HuH-7.5 (cell line): Measurements from ENCODE around the gene IL1RAPL1.
"Not testable (repeated sequence)": the region's sequence is repeated elsewhere in the genome, so short reads cannot be mapped to it uniquely, and the experiment has no call there.

Experiments
- DNase-seq: peaks from one replicate; pipeline ENCODE4 v3.0.0; 2011; ENCODE audit warnings: low spot score

IL1RAPL1 gene

DNA sequence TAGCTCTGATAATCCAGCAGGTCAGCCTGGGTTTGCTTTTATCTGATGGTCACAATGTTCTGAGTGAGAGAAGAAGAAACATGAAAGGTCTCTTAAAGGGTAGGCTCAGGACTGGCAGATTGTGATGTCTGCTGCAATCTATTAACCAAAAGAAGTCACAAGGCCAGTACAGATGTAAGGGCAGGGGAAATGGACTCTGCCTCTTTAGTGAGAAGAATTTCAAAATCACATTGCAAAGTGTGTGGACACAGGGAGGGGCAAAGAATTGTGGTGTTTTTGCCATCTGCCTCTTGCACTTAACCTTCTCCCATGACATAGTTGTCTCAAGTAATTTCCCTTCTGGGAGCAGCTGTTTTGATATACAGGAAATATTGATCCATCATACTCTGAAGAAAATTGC, 40.9 kb downstream of the IL1RAPL1 start:
- DNase-seq = no peak

DNA sequence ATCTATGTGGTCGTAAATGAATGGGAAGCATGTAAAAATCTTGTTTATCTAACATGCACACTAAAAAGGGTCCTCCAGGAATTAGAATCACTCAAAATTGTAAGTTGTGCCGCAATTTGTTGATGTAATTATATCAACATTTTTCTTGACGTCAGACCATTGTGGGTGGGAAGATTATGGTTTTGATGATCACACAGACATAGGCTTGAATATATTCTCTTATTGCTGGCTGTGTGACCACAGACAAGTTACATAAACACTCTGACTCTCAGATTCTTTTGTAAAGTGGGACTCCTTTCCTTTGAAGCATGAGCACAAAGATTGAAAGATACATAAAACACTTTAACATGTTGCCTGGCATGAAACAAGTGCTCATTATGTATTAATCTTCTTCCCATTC, 51.5 kb downstream of the IL1RAPL1 start:
- no peak for DNase-seq

DNA sequence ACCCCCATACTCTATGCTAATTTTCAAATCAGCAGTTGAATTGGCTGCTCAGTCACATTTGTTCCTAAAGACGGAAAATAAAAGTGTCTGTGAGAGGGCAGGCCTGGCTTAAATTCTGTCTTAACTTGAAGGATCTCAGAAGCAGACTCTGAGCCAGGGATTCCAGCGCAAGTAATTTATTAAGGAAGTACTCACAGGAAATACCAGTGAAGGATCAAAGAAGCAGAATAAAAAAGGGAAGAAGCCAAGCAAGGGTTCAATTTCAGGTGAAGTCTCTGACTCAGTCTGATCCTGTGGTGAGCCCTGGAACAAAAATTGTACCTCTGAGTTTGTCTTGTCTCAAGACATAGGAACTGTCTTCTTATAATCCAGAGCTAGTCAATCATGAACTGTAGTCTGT, 52.2 kb downstream of the IL1RAPL1 start:
- no peak for DNase-seq

DNA sequence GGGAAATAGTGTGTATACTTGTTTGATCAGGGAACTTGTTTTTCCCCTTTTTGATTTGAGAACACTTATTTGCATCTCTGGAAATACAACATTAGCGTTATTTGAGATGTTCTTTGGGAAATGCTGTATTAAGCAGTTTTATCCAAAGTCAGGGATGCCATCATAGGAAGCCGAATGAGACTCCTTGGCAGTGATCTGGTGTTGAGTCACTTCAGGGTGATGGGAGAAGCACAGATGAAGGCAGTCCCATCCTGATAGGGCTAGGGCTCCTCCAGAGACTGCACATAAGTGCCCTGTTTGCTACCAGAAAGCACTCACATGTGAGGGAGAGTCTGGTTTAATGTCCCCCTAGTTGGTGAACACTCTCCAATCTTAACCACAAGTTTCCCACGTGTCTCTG, 62.3 kb downstream of the IL1RAPL1 start:
- no peak for DNase-seq

DNA sequence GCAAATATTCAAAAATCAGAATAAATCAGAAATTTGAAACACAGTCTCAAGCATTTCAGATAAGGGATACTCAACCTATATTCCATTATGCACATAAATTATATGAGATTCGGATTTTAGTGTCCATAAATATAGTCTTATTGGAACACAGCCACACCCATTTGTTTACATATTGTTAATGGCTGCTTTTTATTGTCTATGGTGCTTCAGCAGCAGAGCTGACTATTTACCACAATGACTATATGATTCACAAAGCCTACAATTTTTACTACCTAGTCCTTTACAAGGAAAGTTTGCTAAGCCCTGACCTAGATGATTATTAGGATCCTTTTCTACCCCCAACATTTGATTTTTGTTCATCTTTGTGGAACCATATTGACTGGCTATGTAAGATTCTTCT, 63.9 kb downstream of the IL1RAPL1 start:
- DNase-seq = no peak

DNA sequence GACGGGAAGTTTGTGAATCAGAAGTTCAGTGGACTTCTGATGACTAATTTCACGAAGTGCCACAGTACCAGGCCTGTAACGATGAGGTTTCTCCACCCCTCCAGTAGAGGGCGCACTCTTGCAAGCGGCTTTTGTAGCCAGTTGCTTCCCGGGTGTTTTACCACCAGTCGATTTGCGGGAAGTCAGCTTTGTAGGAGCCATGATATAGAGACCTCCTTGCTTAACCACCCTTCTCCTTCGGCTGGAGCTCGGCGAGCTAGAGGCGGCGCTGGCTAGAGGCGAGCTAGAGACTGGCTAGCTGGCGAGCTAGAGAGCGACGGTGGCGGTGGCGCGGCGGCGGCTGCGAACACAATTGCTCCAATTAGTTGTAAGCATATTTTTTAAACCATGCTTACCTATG, 72.0 kb downstream of the IL1RAPL1 start:
- DNase-seq = no peak

DNA sequence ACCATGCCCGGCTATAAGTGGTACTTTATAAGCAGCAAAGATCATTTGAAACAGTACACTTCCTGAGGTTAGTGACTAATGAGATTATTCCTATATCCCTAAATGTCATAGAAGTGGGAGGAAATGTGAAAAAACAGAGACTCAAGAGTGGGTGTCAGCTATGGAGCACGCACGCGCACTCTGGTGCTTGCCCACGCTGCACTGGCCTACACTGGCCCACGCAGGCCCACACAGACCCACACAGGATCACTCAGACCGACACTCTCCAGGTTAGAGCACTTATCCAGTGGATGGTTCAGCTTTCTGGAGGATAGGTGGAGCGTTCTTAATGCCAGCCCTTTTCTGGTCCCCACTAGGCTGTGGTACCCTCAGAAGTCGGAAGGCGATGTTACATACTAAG, 78.5 kb downstream of the IL1RAPL1 start:
- no peak for DNase-seq

DNA sequence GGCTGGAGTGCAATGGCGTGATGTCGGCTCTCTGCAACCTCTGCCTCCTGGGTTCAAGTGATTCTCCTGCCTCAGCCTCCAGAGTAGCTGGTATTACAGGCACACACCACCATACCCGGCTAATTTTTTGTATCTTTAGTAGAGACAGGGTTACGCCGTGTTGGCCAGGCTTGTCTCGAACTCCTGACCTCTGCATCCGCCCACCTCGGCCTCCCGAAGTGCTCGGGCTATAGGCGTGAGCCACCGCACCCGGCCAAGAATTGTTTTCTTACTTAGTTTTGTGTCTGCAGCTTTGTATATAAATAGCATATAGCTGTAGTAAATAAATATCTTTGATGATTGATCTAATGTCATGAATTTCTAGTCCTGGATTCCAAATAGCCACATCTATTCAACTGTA, 81.1 kb downstream of the IL1RAPL1 start:
- no peak for DNase-seq

DNA sequence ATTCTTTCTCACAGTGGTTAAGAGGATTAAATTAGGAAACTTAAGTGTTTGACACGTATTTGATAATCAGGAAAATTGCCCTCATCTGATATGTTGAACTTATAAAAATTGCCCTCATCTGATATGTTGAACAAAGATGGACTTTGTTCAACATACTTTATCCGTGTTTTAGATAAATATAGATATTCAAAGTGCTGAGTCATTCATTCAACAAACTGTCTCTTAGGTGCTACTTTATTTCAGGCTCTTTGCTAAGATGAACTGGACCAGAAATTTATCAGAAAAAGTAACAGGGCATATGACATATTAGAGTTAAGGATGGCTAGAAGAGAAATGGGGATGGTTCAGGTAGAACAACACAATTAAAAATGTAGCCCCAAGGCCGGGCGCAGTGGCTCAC, 81.7 kb downstream of the IL1RAPL1 start:
- DNase-seq = no peak

DNA sequence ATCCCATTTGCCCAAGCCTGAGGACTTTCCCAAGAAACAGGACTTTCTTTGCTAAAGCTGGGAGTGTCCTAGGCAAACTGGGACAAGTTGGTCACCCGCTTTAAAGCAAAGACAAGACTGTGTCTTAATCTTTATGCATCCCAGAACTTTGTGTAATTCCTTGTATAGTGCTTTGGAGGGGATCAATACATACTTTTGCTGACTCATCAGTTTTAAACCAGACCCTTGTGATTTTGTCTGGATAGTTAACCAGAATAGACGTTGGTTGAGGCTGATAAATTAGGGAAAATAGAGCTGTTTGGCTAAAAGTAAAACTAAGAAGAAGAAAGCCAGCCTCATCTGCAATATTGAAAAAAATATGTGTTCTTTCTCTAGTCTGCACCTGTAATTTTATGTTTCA, 82.8 kb downstream of the IL1RAPL1 start:
- no peak for DNase-seq

DNA sequence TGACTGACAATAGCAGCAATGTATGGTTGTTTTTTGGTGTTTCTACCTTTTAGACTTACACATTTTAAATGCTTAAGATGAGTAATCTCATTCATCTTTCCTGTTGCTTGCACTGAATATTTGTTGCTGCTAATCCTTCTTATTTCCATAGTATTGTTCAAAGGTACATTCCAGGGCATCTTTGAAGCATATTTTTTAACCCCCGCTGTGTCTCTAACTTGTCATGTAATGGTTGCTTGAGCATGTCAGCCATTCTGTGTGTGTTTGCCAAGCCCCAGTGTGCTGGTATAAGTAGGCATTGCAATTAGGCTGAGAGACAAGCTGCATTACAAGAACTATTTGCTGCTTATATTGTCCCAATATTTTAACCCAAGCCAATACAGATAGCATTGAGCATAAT, 87.9 kb downstream of the IL1RAPL1 start:
- no peak for DNase-seq

DNA sequence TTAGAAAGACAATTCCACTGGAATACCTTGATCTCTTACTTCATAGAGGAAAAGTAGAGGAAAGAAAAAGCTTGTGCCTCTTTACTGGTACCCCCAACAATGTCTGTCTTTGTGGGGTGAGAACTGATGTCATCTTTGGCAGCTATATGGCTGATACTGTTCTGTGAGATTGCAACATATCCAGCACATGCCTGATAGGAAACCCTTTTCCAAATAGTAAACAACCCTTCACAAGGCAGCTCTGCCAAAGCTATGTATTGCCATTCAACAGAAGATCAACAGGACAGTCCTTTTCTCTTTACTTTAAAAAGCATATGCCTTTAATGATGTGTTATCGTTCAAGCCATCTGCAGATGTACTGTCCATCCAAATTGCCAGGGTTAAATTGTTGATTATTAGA, 105.9 kb downstream of the IL1RAPL1 start:
- no peak for DNase-seq

DNA sequence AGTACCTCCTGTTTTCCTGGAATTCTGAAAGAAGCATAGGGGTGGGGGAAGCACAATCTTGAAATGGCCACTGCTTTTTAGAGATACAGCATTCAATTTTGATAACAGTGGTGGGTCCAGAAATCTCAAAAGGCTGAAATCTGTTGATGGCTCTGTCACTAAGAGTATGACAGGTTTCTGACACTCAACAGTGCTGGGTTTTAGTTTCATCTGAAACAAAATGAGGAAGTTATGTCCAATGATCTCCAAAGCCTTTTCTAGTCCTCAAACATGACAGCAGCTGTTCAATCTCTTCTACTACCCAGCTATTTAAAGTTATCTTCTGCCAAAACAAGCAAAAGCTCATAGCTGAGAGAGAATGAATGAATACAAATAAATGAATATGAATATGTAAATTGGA, 110.5 kb downstream of the IL1RAPL1 start:
- no peak for DNase-seq

DNA sequence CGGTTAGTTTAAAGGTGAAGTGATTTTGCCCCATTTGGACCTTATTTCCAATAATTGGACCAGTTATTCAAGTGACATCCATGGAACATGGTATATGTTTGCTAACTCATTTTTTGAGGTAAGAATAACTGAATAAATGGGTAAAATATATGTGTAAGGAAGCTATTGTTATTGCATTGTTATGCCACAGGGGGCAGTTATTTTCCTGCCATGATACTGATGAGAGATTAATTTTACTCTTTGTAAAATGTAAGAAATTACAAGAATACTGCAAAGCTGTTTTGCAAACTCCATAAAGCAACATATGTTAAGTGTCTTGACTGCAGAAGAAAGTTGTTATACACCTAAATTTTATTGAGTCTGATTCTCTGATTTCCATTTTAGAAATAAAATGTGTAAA, 114.0 kb downstream of the IL1RAPL1 start:
- no peak for DNase-seq

DNA sequence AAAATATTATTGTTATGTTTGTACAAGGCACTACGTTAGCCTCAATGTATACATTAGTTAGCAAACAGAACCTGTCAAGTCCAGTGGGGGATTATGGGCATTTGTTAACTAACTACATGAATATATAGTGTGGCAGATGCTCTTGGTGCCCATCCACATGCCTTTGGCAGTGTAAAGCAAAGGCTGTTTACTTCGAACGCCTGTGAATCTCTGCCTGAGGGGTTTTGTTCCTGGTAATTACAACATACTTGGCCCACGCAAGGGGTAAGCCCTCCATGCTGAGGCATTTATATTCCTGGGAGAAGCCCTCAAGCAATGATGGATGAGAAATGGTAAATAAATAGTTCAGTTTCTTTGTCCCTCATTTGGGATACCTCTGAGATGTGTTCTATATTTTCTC, 119.7 kb downstream of the IL1RAPL1 start:
- DNase-seq = no peak

DNA sequence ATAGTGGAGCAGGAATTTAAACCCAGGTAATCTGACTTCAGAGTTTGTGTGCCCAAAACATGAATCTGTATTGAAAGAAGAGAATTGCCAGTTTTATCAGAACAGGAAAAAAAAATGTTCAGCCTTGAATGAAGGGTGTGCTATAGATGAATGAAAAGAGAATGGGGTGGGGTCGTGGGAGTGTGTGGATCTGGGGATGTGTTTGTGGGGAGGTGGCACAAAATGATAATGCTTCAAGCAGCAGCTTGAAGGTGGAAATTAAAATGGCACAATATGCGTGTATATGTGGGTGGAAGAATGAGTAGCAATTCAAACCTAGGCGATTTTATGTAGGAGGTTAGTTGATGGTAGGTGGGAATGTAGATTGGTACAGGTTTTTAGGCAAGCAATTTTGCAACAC, 122.2 kb downstream of the IL1RAPL1 start:
- no peak for DNase-seq

DNA sequence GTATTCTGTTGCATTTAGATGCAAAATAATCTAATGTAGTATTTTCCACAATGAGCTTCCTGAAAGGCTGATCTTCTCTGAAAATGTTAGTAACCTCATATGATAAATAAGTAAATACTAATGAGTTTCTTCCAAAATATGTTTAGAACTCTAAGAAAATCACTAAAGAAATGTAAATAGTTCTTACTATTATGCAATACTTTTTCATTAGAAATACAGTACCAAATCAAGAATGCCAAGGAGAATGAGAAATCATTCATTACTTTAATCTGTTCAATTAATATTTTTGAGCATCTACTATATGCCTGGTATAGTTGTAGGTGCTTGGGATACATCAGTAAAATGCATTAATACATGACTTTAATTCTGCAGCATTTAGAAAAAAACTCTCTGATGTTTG, 130.6 kb downstream of the IL1RAPL1 start:
- no peak for DNase-seq

DNA sequence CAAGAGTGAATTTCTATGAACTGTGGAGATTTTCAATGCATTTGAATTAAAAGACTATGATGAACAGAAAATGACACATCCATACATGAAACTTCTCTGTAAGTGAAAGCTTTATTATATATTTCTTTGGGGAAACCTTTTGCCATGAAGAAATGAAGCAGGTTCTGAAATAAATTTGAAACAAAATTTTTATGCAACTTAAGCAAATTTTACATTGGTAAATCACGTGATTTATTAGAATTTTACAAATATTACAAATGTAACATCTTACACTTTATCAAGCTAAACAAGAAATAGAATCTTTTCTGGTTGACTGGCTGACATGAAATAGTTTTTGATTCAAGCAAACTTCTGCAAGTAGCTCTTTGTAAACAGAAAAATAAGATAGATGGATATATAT, 131.2 kb downstream of the IL1RAPL1 start:
- DNase-seq = no peak

DNA sequence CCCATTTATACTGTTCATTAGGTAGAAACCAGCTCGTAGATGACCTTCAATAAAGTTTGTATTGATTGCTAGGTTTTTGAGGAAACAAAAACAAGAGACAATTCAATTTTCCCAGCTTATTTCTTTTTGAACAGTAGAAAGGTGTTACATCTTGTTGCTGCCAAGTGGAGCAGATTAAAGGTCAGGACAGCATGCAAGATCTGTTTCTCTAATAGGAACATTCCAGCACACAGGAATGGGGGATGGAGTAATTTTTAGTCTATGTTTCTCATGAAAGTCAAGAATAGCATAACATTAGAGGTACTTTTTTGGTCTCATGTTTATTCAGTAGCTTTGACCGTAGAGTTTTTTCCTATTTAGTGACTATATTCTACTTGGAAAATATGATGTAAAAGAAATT, 132.4 kb downstream of the IL1RAPL1 start:
- DNase-seq = no peak

DNA sequence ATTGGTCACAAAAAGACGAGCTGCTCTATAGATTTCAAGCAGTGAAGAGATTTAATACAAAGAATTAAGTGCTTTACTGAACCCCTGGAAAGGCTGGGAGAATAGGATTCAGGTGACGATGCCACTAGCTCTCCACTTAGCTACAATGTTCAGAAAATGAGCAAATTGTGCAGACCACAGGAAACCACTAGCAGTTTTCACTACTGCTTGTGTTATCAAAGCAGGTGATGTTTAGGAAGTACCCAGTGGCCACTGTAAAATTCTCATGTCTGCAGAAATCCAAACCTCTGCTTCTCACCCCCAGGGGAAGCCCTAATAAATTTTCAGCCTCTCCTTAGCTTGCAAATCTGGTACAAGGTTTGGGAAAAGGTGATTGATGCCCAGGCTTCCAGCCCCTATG, 165.1 kb downstream of the IL1RAPL1 start:
- DNase-seq = no peak

DNA sequence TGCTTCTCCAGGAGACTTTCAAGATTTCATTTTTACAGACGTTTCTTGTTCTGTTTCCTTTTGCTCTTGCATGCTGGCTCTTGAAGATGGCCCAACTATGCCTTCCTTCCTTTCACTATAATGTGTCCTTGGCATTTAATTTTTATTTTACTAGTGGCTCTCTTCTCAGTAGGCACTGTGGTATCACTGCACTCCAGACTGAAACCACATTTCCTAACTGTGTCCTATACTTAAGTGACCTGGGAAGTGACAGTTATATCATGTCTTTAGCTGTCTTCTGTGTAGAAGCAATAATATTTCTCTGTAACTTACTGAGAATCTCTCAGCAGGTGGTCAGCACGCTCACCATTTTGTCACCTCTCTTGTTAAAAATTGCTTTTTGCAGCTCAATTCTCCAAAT, 168.9 kb downstream of the IL1RAPL1 start:
- DNase-seq = no peak

DNA sequence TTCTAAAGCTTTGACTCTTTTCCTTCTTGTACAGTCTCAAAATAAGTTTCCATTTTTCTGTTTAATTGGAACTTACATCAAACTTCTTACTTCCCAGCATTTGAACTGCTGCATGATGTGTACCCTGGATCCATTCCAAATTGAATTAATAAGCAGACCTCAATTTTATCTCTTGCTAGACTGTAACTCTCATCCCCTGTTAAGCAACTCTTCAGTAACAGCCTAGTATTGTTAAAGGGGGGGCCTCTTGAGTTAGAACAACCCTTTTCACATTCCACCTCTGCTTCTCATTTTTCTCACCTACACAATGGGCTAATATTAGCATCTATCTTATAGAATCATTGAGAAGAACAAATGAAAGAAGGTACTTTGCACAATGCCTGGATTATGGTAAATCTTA, 169.4 kb downstream of the IL1RAPL1 start:
- no peak for DNase-seq

DNA sequence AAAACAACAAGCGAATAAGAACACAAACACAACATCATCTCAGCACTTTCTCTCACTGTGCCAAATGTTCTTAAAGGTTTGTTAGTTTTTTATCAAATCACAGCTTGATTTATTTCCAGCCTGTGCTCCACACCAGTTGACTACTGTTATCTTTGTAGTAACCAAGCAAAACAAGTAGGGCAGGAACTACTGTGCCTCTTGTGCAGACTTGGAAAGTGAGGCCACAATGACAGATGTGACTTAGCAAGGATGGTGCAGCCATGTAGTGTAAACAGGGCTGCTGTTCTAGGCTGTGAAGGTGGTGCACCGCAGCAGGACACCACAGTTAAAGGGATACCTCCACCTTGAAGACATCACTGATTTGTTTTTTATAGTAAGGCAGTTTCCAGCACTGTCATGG, 170.0 kb downstream of the IL1RAPL1 start:
- no peak for DNase-seq

DNA sequence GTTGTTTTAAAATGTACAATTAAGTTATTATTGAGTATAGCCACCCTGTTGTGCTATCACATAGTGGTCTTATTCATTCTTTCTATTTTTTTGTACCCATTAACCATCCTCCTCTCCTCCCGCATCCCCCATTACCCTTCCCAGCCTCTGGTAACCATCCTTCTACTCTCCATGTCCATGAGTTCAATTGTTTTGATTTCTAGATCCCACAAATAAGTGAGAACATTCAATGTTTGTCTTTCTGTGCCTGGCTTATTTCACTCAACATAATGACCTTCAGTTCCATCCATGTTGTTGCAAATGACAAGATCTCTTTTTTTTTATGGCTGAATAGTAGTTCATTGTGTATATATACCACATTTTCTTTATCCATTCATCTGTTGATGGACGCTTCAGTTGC, 179.3 kb downstream of the IL1RAPL1 start:
- not testable (repeated sequence) for DNase-seq

DNA sequence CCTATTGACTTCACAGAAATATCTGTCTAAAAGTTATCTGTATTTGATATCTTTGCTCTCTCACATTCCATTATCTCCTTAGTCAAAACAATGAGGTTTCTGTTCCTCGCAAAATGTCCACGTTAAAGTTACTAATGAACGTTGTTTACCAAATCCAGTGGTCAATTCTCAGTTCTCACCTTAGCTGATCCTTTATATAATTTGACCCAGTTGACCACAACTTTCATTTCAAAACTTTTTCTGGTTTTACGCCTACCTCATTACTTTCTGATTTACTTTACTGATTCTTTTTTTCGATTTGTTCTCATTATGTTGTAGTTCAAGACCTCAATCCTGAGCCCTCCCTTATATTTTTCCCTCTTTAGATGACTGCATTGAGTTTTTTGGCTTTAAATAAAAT, 186.6 kb downstream of the IL1RAPL1 start:
- no peak for DNase-seq
